GM23338 (cell line): ENCODE measurements around the gene RECQL5. TPM values are rescaled to one million over a fixed set of nuclear protein-coding genes. Genes with fewer than 3 reads are reported as not detected.

Source experiments
- ATAC-seq: fragments of 200-7000 bp; cut with Tn5 transposase; 3 replicates; pipeline ENCODE4 v1.9.1; 2020
- DNase-seq: peaks from one replicate; pipeline ENCODE4 v3.0.0-alpha.2; 2015; ENCODE audit warnings: low spot score
- H2AFZ ChIP-seq: fragments of 200-600 bp; sonication (generic); 2 replicates; pipeline ENCODE4 v1.8.0; 2016; ENCODE audit warnings: antibody characterized with exemption, mild to moderate bottlenecking, moderate library complexity
- H3F3A ChIP-seq: fragments of 200-600 bp; sonication (generic); replicated peaks from 2 replicates; pipeline ENCODE4 v1.8.0; 2017; ENCODE audit warnings: antibody characterized with exemption, mixed run types, low read depth
- H3K27ac ChIP-seq: fragments of 200-600 bp; sonication (generic); 2 replicates; pipeline ENCODE4 v1.6.1; 2016; ENCODE audit warnings: low read depth
- H3K27me3 ChIP-seq: fragments of 200-600 bp; sonication (generic); 2 replicates; pipeline ENCODE4 v1.8.0; 2016; ENCODE audit warnings: mild to moderate bottlenecking, mixed run types, moderate library complexity; ENCODE audit not compliant: insufficient read depth
- H3K36me3 ChIP-seq: fragments of 200-600 bp; sonication (generic); 2 replicates; pipeline ENCODE4 v1.8.0; 2016; ENCODE audit warnings: mild to moderate bottlenecking; ENCODE audit not compliant: insufficient read depth
- H3K4me1 ChIP-seq: fragments of 200-600 bp; sonication (generic); 2 replicates; pipeline ENCODE4 v1.8.0; 2016; ENCODE audit warnings: mild to moderate bottlenecking, moderate library complexity; ENCODE audit not compliant: insufficient read depth
- H3K4me2 ChIP-seq: fragments of 200-600 bp; sonication (generic); 2 replicates; pipeline ENCODE4 v1.7.1; 2017; ENCODE audit warnings: mixed run types
- H3K4me3 ChIP-seq: fragments of 200-600 bp; sonication (generic); 2 replicates; pipeline ENCODE4 v1.6.1; 2016; ENCODE audit warnings: mixed run types
- H3K79me2 ChIP-seq: fragments of 200-600 bp; sonication (generic); replicated peaks from 2 replicates; pipeline ENCODE4 v1.8.0; 2017; ENCODE audit warnings: mild to moderate bottlenecking; ENCODE audit not compliant: insufficient read depth
- H3K9me2 ChIP-seq: fragments of 200-600 bp; sonication (generic); 2 replicates; pipeline ENCODE4 v1.8.0; 2017; ENCODE audit not compliant: insufficient read depth
- H4K20me1 ChIP-seq: fragments of 200-600 bp; sonication (generic); replicated peaks from 2 replicates; pipeline ENCODE4 v1.8.0; 2017; ENCODE audit warnings: mild to moderate bottlenecking; ENCODE audit not compliant: insufficient read depth
- H3K27ac Mint-ChIP-seq: 2 replicates; pipeline ENCODE4 v1.8.0; 2020; ENCODE audit warnings: inconsistent platforms, mild to moderate bottlenecking, moderate library complexity, mixed read lengths
- H3K27me3 Mint-ChIP-seq: 3 replicates; pipeline ENCODE4 v1.8.0; 2022; ENCODE audit warnings: low read depth, mild to moderate bottlenecking, moderate library complexity, mixed read lengths, inconsistent platforms; ENCODE audit not compliant: insufficient read depth, poor library complexity
- H3K36me3 Mint-ChIP-seq: 3 replicates; pipeline ENCODE4 v1.8.0; 2021; ENCODE audit warnings: low read depth, mild to moderate bottlenecking, inconsistent platforms, moderate library complexity, mixed read lengths
- H3K4me1 Mint-ChIP-seq: 3 replicates; pipeline ENCODE4 v1.8.0; 2020; ENCODE audit warnings: mild to moderate bottlenecking, inconsistent platforms, mixed read lengths
- H3K4me3 Mint-ChIP-seq: 3 replicates; pipeline ENCODE4 v1.8.0; 2021; ENCODE audit warnings: moderate library complexity, mild to moderate bottlenecking, inconsistent platforms, mixed read lengths
- H3K9me3 Mint-ChIP-seq: 3 replicates; pipeline ENCODE4 v1.8.0; 2020; ENCODE audit warnings: moderate library complexity, mild to moderate bottlenecking, inconsistent platforms, mixed read lengths
- CREB1 ChIP-seq: fragments of 250-450 bp; sonication (Bioruptor Pico); IDR thresholded peaks from 2 replicates; pipeline ENCODE4 v1.5.0; 2020; ENCODE audit warnings: low read depth, mild to moderate bottlenecking, moderate library complexity
- JUNB ChIP-seq: IDR thresholded peaks from one replicate; pipeline ENCODE4 v1.6.1; 2016; ENCODE audit warnings: antibody characterized with exemption; ENCODE audit not compliant: unreplicated experiment
- POLR2AphosphoS5 ChIP-seq: IDR thresholded peaks from 2 replicates; pipeline ENCODE4 v1.6.1; 2016; ENCODE audit warnings: antibody characterized with exemption, low read depth
- ZNF114 ChIP-seq: fragments of 250-450 bp; sonication (Bioruptor Pico); IDR thresholded peaks from 2 replicates; pipeline ENCODE4 v1.5.0; 2020; ENCODE audit warnings: mild to moderate bottlenecking, moderate library complexity
- ZNF331 ChIP-seq: fragments of 250-450 bp; sonication (Bioruptor Pico); IDR thresholded peaks from 2 replicates; pipeline ENCODE4 v1.5.0; 2020; ENCODE audit warnings: low read depth, mild to moderate bottlenecking, moderate library complexity
- polyA plus RNA-seq: library from polyadenylated mRNA; unstranded; fragments of >200 nt; fragmentation: Nextera tagmentation; extraction: Ambion mirVana; gene quantifications from 2 replicates; pipeline ENCODE4 v1.2.1, GENCODE V29; 2016
- total RNA-seq: library from RNA; depleted of rRNA; stranded (reverse); fragments of >200 nt; shearing (Covaris generic); gene quantifications from 2 replicates; pipeline ENCODE4 v1.2.3, GENCODE V29; 2014
- TF ChIP-seq, protein P1 (sequence below), 2 experiments: fragments of 200-600 bp in 1 of 2; sonication (generic) in 1 of 2; conservative IDR thresholded peaks; 2 replicates each; pipeline versions ENCODE4 v1.5.1 to v1.6.1; 2016 to 2017; ENCODE audit warnings: antibody characterized with exemption in 2 of 2, low read depth in 2 of 2, mild to moderate bottlenecking in 2 of 2, moderate library complexity in 1 of 2
- TF ChIP-seq, protein P2 (sequence below): IDR thresholded peaks from 2 replicates; pipeline ENCODE4 v1.6.1; 2016; ENCODE audit warnings: antibody characterized with exemption
- TF ChIP-seq, protein P3 (sequence below): IDR thresholded peaks from one replicate; pipeline ENCODE4 v1.6.1; 2018; ENCODE audit warnings: antibody characterized with exemption; ENCODE audit not compliant: unreplicated experiment

The RECQL5 gene
- total and polyA plus RNA-seq, 2 experiments from 2014 or later: 20.0 to 23.3 TPM

DNA sequence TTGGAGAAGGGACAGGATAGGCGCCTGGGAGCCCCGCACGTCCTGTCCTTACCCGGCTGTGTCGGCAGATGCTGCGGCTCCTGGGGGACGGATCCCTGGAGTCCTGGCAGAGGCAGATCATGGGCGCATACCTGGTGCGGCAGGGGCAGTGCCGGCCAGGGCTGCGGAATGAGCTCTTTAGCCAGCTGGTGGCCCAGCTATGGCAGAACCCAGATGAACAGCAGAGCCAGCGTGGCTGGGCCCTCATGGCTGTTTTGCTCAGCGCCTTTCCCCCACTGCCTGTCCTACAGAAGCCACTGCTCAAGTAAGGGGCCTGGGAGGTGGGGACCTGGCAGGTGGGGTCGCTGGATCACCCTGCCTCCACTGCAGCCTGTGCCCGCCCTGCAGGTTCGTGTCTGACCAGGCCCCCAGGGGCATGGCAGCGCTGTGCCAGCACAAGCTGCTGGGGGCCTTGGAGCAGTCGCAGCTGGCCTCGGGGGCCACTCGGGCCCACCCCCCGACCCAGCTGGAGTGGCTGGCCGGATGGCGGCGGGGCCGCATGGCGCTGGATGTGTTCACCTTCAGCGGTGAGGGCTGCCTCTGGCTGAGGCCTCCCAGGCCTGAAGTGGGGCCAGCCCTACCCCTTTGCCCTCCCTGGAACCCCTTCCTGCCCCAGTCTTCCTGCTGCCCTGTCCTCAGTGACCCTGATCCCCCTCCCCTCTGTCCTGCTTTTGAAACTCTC, 53.9 kb downstream of the RECQL5 start:
- Histone ChIP-seq H3K36me3 (no peaks in the 10 kb centered on the region), H3K27me3 (no peaks in the 10 kb centered on the region), H3K4me3 (no peak overlapping the region), H4K20me1 (no peaks in the 10 kb centered on the region), H3F3A (no peaks in the 10 kb centered on the region), H3K4me1 (no peaks in the 10 kb centered on the region), H3K4me2 (no peak overlapping the region), H3K79me2 (no peaks in the 10 kb centered on the region), H3K27ac (no peak overlapping the region), H2AFZ (no peak overlapping the region), H3K9me2 (no peaks in the 10 kb centered on the region)
- Mint-ChIP-seq H3K27me3 (peaks cover 7% of the 10 kb centered on the region), H3K27ac (no peak overlapping the region), H3K4me1 (no peaks in the 10 kb centered on the region), H3K9me3 (no peaks in the 10 kb centered on the region), H3K4me3 (no peak overlapping the region), H3K36me3 (no peaks in the 10 kb centered on the region)
- no peak for ATAC-seq
- TF ChIP-seq ZNF331 (no peak), JUNB (no peak), ZNF114 (CRISPR knock-in tag) (no peak), CREB1 (CRISPR knock-in tag) (no peak), POLR2AphosphoS5 (no peak)
- TF ChIP-seq, protein P1, sequence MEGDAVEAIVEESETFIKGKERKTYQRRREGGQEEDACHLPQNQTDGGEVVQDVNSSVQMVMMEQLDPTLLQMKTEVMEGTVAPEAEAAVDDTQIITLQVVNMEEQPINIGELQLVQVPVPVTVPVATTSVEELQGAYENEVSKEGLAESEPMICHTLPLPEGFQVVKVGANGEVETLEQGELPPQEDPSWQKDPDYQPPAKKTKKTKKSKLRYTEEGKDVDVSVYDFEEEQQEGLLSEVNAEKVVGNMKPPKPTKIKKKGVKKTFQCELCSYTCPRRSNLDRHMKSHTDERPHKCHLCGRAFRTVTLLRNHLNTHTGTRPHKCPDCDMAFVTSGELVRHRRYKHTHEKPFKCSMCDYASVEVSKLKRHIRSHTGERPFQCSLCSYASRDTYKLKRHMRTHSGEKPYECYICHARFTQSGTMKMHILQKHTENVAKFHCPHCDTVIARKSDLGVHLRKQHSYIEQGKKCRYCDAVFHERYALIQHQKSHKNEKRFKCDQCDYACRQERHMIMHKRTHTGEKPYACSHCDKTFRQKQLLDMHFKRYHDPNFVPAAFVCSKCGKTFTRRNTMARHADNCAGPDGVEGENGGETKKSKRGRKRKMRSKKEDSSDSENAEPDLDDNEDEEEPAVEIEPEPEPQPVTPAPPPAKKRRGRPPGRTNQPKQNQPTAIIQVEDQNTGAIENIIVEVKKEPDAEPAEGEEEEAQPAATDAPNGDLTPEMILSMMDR (conservative IDR thresholded peaks at IDR 0.05; ENCODE audit: low read depth in 2 of 2): no peak
- DNase-seq: no peak

- H3K9me3 Mint-ChIP-seq: no peaks in the 10 kb centered on the region
- no peak overlapping the region for H3K27ac Mint-ChIP-seq
- H4K20me1 ChIP-seq: no peaks in the 10 kb centered on the region
- no peak overlapping the region for H3K27ac ChIP-seq
- H3K4me2 ChIP-seq: no peak overlapping the region
- H3K9me2 ChIP-seq: no peaks in the 10 kb centered on the region
- no peak overlapping the region for H3K4me3 Mint-ChIP-seq
- no peaks in the 10 kb centered on the region for H3K4me1 ChIP-seq
- H3K27me3 Mint-ChIP-seq: peaks cover 5% of the 10 kb centered on the region
- H3F3A ChIP-seq: no peaks in the 10 kb centered on the region
- H2AFZ ChIP-seq: no peak overlapping the region
- no peaks in the 10 kb centered on the region for H3K36me3 ChIP-seq
- no peaks in the 10 kb centered on the region for H3K79me2 ChIP-seq
- no peaks in the 10 kb centered on the region for H3K27me3 ChIP-seq
- no peaks in the 10 kb centered on the region for H3K36me3 Mint-ChIP-seq
- ATAC-seq: no peak
- no peaks in the 10 kb centered on the region for H3K4me1 Mint-ChIP-seq
- no peak overlapping the region for H3K4me3 ChIP-seq
- DNase-seq: no peak
- TF ChIP-seq, protein P2, sequence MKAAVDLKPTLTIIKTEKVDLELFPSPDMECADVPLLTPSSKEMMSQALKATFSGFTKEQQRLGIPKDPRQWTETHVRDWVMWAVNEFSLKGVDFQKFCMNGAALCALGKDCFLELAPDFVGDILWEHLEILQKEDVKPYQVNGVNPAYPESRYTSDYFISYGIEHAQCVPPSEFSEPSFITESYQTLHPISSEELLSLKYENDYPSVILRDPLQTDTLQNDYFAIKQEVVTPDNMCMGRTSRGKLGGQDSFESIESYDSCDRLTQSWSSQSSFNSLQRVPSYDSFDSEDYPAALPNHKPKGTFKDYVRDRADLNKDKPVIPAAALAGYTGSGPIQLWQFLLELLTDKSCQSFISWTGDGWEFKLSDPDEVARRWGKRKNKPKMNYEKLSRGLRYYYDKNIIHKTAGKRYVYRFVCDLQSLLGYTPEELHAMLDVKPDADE: no peak
- TF ChIP-seq ZNF331: no peak
- TF ChIP-seq, protein P3, sequence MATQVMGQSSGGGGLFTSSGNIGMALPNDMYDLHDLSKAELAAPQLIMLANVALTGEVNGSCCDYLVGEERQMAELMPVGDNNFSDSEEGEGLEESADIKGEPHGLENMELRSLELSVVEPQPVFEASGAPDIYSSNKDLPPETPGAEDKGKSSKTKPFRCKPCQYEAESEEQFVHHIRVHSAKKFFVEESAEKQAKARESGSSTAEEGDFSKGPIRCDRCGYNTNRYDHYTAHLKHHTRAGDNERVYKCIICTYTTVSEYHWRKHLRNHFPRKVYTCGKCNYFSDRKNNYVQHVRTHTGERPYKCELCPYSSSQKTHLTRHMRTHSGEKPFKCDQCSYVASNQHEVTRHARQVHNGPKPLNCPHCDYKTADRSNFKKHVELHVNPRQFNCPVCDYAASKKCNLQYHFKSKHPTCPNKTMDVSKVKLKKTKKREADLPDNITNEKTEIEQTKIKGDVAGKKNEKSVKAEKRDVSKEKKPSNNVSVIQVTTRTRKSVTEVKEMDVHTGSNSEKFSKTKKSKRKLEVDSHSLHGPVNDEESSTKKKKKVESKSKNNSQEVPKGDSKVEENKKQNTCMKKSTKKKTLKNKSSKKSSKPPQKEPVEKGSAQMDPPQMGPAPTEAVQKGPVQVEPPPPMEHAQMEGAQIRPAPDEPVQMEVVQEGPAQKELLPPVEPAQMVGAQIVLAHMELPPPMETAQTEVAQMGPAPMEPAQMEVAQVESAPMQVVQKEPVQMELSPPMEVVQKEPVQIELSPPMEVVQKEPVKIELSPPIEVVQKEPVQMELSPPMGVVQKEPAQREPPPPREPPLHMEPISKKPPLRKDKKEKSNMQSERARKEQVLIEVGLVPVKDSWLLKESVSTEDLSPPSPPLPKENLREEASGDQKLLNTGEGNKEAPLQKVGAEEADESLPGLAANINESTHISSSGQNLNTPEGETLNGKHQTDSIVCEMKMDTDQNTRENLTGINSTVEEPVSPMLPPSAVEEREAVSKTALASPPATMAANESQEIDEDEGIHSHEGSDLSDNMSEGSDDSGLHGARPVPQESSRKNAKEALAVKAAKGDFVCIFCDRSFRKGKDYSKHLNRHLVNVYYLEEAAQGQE: no peak
Observed at GRCh38 chr17:75611851-75612429, 55.0 kb downstream of the RECQL5 start.
